Smooth muscle cell (in vitro differentiated cells): Measurements from ENCODE around the gene SLC9B2. TPM values are rescaled to one million over a fixed set of nuclear protein-coding genes. Genes with fewer than 3 reads are reported as not detected.
A peak's percentile ranks its signal among the peaks of the same experiment; 100 is the strongest.

ENCODE experiments used
- DNase-seq: peaks from one replicate; lab custom pipeline; 2025; ENCODE audit not compliant: unreplicated experiment; lab: John Stamatoyannopoulos, UW
- H2AFZ ChIP-seq: fragments of 200-600 bp; sonication (generic); 2 replicates; pipeline ENCODE4 v1.6.0; 2016; ENCODE audit warnings: antibody characterized with exemption, low read depth, mild to moderate bottlenecking
- H3F3A ChIP-seq: fragments of 200-600 bp; sonication (generic); 2 replicates; pipeline ENCODE4 v1.6.0; 2017; ENCODE audit warnings: antibody characterized with exemption, low read depth
- H3K27ac ChIP-seq: fragments of 200-600 bp; sonication (generic); 2 replicates; pipeline ENCODE4 v1.5.1; 2016; ENCODE audit warnings: low read depth, mild to moderate bottlenecking
- H3K27me3 ChIP-seq: fragments of 200-600 bp; sonication (generic); 2 replicates; pipeline ENCODE4 v1.6.1; 2016; ENCODE audit warnings: low read depth, mild to moderate bottlenecking
- H3K36me3 ChIP-seq: fragments of 200-600 bp; sonication (generic); 2 replicates; pipeline ENCODE4 v1.5.1; 2016; ENCODE audit warnings: low read depth
- H3K4me1 ChIP-seq: fragments of 200-600 bp; sonication (generic); 2 replicates; pipeline ENCODE4 v1.5.1; 2016; ENCODE audit warnings: low read depth
- H3K4me2 ChIP-seq: fragments of 200-600 bp; sonication (generic); 2 replicates; pipeline ENCODE4 v1.6.0; 2016; ENCODE audit warnings: mild to moderate bottlenecking
- H3K4me3 ChIP-seq: fragments of 200-600 bp; sonication (generic); 2 replicates; pipeline ENCODE4 v1.5.1; 2016; ENCODE audit warnings: mild to moderate bottlenecking
- H3K79me2 ChIP-seq: fragments of 200-600 bp; sonication (generic); 2 replicates; pipeline ENCODE4 v1.6.0; 2016; ENCODE audit warnings: low read depth, mild to moderate bottlenecking
- H3K9ac ChIP-seq: fragments of 200-600 bp; sonication (generic); 2 replicates; pipeline ENCODE4 v1.6.0; 2016; ENCODE audit warnings: low read depth
- H3K9me3 ChIP-seq: fragments of 200-600 bp; sonication (generic); replicated peaks from 2 replicates; pipeline ENCODE4 v1.5.1; 2016; ENCODE audit warnings: low read depth
- H4K20me1 ChIP-seq: fragments of 200-600 bp; sonication (generic); 2 replicates; pipeline ENCODE4 v1.6.0; 2016; ENCODE audit warnings: low read depth
- WGBS: methylation state at CpG from one replicate; pipeline ENCODE4 v1.1.7; 2016; ENCODE audit warnings: low lambda C conversion rate; 5-methylcytosine and 5-hydroxymethylcytosine counted together
- polyA plus RNA-seq: library from polyadenylated mRNA; unstranded; fragments of >200 nt; fragmentation: Nextera tagmentation; extraction: Ambion mirVana; gene quantifications from 2 replicates; pipeline ENCODE4 v1.2.1, GENCODE V29; 2016
- total RNA-seq: library from RNA; depleted of rRNA; stranded (reverse); fragments of >200 nt; gene quantifications from 2 replicates; pipeline ENCODE4 v1.2.3, GENCODE V29; 2014
- TF ChIP-seq, protein P1 (sequence below): fragments of 200-600 bp; sonication (generic); IDR thresholded peaks from 2 replicates; pipeline ENCODE4 v1.5.1; 2017; ENCODE audit warnings: borderline replicate concordance, mild to moderate bottlenecking, antibody characterized with exemption; ENCODE audit not compliant: insufficient read depth, poor library complexity, severe bottlenecking

The SLC9B2 gene
- total and polyA plus RNA-seq, 2 experiments from 2014 or later, result 4.5 to 11.2 TPM

DNA sequence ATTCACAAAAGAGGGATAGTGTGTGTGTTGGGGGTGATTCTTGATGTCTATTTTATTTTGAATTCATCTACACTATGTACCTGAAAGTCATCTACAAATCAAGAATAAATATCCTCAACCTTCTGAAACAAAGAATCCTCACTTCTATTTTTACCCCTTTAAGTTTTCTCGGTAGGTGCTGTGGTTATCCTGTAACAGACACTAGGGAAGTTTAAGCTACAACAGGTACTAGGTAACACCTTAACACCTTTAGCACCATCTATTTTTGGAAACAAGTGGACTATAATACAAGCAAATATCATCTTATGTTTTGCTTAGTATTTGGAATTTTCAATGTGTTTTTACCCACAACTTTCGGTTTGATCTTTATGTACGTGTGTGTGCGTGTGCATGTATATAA is 35.0 kb upstream of the SLC9B2 start:
- no peak overlapping the region for H3K4me2 ChIP-seq
- H3F3A ChIP-seq, result no peaks in the 10 kb centered on the region
- H3K36me3 ChIP-seq, result no peaks in the 10 kb centered on the region
- TF ChIP-seq, protein P1, sequence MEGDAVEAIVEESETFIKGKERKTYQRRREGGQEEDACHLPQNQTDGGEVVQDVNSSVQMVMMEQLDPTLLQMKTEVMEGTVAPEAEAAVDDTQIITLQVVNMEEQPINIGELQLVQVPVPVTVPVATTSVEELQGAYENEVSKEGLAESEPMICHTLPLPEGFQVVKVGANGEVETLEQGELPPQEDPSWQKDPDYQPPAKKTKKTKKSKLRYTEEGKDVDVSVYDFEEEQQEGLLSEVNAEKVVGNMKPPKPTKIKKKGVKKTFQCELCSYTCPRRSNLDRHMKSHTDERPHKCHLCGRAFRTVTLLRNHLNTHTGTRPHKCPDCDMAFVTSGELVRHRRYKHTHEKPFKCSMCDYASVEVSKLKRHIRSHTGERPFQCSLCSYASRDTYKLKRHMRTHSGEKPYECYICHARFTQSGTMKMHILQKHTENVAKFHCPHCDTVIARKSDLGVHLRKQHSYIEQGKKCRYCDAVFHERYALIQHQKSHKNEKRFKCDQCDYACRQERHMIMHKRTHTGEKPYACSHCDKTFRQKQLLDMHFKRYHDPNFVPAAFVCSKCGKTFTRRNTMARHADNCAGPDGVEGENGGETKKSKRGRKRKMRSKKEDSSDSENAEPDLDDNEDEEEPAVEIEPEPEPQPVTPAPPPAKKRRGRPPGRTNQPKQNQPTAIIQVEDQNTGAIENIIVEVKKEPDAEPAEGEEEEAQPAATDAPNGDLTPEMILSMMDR, result no peak
- no peak overlapping the region for H3K27ac ChIP-seq
- H3K4me1 ChIP-seq, result no peaks in the 10 kb centered on the region
- no peaks in the 10 kb centered on the region for H4K20me1 ChIP-seq
- 98% methylated on average over 4 of the region's 4 CpGs for WGBS
- no peak for DNase-seq
- H2AFZ ChIP-seq, result no peak overlapping the region
- H3K79me2 ChIP-seq, result no peaks in the 10 kb centered on the region
- no peak overlapping the region for H3K4me3 ChIP-seq
- no peaks in the 10 kb centered on the region for H3K27me3 ChIP-seq
- H3K9me3 ChIP-seq, result no peaks in the 10 kb centered on the region
- no peak overlapping the region for H3K9ac ChIP-seq

DNA sequence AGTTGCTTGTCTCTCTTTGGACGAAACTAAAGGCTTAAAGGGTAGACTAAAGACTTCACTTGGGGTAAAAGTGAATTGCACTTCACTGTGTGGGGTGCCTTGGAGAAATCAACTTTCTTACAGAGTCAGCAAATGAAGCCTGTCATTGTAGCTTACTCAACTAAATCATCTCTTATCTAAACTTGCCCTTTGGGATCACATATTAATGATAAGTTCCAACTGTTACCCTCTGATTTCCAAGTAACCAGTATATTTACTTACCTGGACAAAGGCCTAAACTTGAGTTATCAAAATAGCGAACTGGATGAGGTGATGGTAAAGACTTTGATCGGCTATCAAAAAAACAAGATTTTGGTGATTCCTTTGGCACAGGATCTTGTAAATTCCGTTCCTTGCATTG is 32.0 kb upstream of the SLC9B2 start:
- DNase-seq, result no peak
- TF ChIP-seq, protein P1, result no peak
- Histone ChIP-seq H3K4me2 (no peak overlapping the region), H3K27ac (no peak overlapping the region), H3K36me3 (no peaks in the 10 kb centered on the region), H3K4me3 (no peak overlapping the region), H2AFZ (no peak overlapping the region), H3K79me2 (no peaks in the 10 kb centered on the region), H3F3A (no peaks in the 10 kb centered on the region), H3K27me3 (no peaks in the 10 kb centered on the region), H4K20me1 (no peaks in the 10 kb centered on the region), H3K9me3 (no peaks in the 10 kb centered on the region), H3K4me1 (no peaks in the 10 kb centered on the region), H3K9ac (no peak overlapping the region)
- WGBS, result 97% methylated on average over 4 of the region's 4 CpGs

DNA sequence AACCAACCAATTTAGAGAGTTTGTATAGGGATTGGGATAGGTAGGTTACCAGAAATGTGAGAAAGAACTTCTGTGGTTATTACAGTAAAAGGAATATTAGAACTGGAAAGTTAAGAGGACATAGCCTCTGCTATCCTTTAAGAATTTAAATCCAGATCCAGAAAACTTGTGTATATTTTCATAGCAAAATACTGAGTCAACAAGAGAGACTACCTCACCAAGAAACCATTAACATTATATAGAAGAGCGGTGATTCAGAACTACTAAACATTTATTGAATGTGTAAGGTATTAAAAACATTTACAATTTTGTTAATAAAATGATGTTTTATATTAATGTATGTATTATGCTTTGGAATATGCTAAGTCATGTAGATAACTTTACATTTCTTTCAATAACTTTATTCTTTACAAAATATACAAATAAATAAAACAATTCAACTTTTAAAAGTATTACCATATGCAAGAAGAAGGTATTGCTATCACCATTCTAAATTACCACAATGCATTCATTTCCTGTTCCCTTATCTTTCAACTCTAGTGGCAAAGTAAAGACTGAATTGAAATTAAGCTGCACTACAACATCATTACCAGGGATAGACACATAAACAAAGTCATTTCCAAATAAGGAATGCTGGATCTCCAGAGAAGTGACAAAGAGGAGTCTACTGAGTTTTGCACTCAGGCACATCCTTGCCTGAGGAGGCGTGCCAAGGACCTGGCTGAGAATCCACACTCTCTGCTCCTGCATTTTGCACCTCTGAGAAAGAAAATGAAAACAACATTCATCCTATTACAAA is 29.2 kb upstream of the SLC9B2 start:
- Histone ChIP-seq H4K20me1 (no peaks in the 10 kb centered on the region), H3K36me3 (no peaks in the 10 kb centered on the region), H3F3A (no peaks in the 10 kb centered on the region), H3K79me2 (no peaks in the 10 kb centered on the region), H3K9me3 (no peaks in the 10 kb centered on the region), H3K4me1 (no peaks in the 10 kb centered on the region), H3K27me3 (no peaks in the 10 kb centered on the region), H3K27ac (peak overlapping the region; percentile 5), H3K9ac (no peak overlapping the region), H3K4me2 (no peak overlapping the region), H2AFZ (peak overlapping the region; percentile 64), H3K4me3 (no peak overlapping the region)
- WGBS, result 83% methylated on average over 2 of the region's 2 CpGs
- TF ChIP-seq, protein P1, result no peak
- no peak for DNase-seq

DNA sequence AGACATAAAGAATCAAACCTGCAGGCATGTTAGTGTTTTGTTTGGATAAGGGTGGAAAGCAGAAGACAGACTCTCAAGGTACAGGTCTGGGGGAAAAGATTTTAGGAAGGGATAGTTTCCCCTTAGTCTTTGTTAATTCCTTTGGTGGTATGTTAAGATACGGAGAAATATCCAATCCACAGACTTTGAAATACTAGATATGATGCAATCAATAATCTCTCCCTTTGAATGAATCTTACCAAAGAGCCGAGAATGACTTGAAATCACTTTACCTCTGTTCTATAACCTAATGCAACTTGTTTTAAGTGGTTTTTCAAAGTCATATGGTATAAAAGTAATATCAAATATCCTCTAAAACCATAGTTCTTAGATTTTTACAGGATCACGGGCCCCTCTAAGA is 28.3 kb upstream of the SLC9B2 start:
- Histone ChIP-seq H3K4me1 (no peaks in the 10 kb centered on the region), H3F3A (no peaks in the 10 kb centered on the region), H3K79me2 (no peaks in the 10 kb centered on the region), H3K9me3 (no peaks in the 10 kb centered on the region), H3K9ac (no peak overlapping the region), H3K36me3 (no peaks in the 10 kb centered on the region), H4K20me1 (no peaks in the 10 kb centered on the region), H3K27ac (no peak overlapping the region), H3K4me2 (no peak overlapping the region), H3K4me3 (no peak overlapping the region), H3K27me3 (no peaks in the 10 kb centered on the region), H2AFZ (no peak overlapping the region)
- TF ChIP-seq, protein P1, result no peak
- DNase-seq, result no peak
- 95% methylated on average over 3 of the region's 3 CpGs for WGBS
